NOMO-1 treated with DMSO at 0.1 percent for 48 hours (cell line): ENCODE data around the gene NPIPA1.
A peak's percentile ranks its signal among the peaks of the same experiment; 100 is the strongest.
"Not testable (repeated sequence)": the region's sequence is repeated elsewhere in the genome, so short reads cannot be mapped to it uniquely, and the experiment has no call there.

ENCODE experiments used
- DNase-seq: peaks from one replicate; lab custom pipeline; 2025; ENCODE audit not compliant: unreplicated experiment; lab: John Stamatoyannopoulos, UW

Gene NPIPA1

DNA sequence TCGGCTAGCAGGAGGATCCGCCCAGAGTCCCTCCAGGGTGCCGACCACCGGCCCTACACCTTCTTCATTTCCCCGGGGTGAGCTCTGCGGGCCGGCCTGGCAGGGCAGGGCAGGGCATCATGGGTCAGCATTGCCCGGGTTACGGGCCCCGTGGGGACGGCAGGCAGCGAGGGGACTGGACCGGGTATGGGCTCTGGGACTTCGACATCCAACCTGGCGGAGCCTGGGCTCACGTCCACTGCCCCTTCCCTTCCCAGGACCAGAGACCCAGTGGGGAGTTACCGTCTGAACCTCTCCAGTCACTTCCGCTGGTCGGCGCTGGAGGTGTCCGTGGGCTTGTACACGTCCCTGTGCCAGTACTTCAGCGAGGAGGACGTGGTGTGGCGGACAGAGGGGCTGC is 7.0 kb upstream of the NPIPA1 start:
- not testable (repeated sequence) for DNase-seq

DNA sequence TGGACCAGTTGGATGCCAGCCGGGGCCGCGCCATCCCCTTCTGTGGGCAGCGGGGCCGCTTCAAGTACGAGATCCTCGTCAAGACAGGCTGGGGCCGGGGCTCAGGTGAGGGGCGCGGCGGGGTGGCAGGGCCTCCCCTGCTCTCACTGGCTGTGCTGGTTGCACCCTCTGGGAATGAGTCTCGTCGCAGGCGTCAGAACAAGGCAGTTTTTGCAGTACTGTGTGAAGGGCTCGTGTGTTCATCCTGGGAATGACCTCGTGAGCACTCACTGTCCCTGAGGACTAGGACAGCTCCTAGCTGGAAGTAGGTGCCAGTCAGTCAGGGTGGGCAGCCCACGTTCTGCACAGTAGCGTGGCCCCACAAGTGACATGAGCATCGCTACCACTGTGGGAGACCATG is 6.3 kb upstream of the NPIPA1 start:
- DNase-seq: not testable (repeated sequence)

DNA sequence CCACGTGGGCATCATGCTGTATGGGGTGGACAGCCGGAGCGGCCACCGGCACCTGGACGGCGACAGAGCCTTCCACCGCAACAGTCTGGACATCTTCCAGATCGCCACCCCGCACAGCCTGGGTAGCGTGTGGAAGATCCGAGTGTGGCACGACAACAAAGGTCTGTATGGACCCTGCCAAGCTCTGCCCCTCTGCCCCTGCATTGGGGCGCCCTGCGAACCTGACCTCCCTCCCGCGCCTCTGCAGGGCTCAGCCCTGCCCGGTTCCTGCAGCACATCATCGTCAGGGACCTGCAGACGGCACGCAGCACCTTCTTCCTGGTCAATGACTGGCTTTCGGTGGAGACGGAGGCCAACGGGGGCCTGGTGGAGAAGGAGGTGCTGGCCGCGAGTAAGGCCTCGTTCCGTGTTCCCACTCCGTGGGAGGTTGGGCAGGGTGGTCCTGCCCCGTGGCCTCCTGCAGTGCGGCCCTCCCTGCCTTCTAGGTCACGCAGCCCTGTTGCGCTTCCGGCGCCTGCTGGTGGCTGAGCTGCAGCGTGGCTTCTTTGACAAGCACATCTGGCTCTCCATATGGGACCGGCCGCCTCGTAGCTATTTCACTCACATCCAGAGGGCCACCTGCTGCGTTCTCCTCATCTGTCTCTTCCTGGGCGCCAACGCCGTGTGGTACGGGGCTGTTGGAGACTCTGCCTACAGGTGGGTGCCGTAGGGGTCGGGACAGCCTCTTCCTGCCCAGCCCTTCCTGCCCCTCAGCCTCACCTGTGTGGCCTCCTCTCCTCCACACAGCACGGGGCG is 4.5 kb upstream of the NPIPA1 start:
- not testable (repeated sequence) for DNase-seq

DNA sequence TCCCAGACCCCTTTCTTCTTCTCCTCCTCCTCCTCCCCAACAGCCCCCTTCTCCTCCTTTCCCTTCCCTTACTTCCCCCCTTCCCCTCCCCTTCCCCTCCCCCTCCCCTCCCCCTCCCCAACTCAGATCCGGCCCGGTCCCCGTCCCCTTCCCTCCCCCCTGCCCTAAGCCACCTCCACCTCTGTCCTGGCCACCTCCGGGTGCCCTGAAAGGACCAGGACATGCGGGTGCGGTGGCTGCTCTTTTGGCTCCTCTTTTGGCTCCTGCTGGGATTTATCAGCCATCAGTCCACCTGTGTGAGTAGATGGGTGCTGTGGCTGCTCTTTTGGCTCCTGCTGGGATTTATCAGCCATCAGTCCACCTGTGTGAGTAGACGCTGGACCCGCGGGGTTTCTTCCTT is 751 bp downstream of the NPIPA1 start:
- not testable (repeated sequence) for DNase-seq

DNA sequence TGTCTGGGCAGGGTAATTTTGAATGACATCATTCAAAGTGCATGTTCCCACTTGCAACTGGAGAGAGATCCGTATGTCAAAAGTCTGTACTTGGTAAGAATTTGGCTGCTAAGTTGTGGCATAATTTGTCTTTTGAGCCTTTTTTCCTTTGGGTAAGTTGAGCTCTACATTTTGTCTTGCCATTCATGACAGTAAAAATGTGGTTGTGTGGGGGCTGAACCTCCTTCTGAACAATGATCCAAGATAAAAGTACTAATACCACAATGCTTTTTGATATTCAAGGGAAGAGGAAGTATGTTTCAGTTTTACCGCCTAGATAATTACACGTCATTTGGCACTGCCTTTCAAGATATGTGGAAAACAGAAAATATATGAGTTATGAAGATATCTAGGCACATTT is 5.4 kb downstream of the NPIPA1 start:
- DNase-seq: not testable (repeated sequence)

DNA sequence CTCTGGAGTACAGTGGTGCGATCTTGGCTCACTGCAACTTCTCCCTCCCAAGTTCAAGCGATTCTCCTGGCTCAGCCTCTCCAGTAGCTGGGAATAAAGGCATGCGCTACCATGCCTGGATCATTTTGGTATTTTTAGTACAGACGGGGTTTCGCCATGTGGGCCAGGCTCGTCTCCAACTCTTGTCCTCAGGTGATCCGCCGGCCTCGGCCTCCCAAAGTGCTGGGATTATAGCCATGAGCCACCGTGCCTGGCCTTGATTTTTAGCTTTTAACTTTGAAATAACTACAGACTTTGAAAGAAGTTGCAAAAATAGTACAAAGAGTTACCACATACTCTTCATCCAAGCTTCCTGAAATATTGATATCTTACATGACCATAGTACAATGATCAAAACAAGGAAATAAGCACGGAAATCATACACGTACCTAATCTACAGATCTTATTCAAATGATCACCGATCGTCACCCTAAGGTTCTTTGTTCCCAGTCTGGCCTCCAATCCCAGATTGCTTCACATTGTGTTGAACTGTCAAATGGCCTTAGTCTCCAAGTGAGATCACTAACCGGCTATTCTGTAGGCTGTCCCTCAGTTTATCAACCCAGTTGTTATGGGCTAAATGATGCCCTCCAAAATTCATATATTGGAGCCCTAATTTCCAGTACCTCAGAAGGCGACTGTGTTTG is 18.4 kb downstream of the NPIPA1 start:
- DNase-seq: peak; percentile 0

DNA sequence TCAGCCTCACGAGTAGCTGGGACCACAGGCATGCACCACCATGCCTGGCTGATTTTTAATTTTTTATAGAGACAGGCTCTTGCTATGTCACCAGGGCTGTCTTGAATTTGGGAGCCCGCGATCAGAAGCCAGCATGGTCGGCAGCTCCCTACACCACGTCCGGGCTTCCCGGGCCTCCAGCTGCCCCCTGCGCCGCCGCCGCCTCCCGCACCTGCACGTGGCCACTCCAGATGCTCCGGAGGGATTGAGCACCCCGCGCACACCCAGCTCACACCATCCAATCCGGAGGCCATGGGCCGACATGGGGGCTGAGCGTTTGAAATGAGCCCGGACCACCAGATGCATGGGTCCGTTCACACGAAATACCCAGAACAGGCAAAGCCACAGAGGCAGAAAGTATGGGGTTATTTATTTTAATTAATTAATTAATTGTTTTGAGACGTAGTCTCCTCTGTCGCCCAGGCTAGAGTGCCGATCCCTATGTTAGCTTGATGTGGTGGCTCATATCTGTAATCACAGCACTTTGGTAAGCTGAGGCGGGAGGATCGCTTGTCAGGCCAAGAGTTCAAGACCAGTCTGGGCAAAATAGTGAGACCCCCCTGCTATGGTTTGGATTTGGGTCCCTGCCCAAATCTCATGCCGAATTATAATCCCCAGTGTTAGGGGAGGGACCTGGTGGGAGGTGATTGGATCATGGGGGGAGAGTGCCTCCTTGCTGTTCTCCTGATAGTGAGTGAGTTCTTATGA is 20.5 kb downstream of the NPIPA1 start:
- DNase-seq: no peak

DNA sequence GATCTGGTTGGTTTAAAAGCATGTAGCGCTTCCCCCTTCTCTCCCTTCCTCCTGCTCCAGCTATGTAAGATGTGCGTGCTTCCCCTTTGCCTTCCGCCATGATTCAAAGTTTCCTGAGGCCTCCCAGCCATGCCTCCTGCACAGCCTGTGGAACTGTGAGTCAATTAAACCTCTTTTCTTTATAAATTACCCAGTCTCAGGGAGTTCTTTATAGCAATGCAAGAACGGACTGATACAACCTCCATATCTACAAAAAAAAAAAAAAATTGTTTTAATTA is 21.0 kb downstream of the NPIPA1 start:
- no peak for DNase-seq

DNA sequence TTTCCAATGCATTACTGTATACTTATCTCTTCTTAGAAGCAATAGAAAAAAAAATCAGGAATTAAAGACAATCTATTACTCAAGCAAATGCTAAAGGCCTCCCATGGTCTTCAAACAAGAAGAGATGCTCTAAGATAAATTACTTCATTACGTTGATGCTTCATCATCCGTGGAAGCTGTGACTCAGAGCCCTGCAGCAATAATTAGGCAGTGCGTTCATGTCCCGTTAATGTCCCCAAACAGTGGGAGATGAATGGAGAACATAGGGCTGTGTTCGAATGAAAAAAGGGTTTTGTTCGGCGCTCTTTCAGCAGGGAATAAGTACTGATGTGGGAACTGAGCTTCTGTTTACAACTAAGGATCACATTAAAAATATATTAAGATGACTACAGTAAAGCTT is 21.7 kb downstream of the NPIPA1 start:
- no peak for DNase-seq

DNA sequence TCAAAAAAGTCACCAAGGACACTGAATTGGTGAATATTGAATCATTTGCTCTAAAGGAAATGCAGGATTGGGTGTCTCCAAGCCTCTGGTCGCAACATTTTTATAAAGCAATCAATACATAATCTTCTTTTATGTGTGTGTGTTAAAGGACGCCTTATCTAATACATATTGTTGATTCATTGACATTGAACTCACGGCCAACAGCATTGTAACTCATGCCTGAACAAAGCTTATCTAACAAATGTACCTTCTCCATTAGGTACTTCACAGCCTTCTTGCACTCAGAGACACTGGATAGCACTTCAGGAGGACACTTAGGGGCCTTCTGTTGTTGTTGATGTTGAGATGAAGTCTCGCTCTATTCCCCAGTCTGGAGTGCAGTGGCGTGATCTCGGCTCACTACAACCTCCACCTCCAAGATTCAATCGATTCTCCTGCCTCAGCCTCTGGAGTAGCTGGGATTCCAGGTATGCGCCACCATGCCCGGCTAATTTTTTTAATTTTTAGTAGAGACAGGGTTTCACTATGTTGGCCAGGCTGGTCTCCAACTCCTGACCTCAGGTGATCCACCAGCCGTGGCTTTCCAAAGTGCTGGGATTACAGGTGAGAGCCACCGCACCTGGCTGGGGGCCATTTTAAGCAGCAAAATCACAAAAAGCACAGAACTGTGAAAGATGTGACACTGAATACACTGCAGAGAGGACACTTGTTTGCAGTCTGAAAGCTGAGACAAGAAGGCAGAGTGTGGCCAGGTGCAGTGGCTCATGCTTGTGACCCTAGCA is 24.4 kb downstream of the NPIPA1 start:
- no peak for DNase-seq

DNA sequence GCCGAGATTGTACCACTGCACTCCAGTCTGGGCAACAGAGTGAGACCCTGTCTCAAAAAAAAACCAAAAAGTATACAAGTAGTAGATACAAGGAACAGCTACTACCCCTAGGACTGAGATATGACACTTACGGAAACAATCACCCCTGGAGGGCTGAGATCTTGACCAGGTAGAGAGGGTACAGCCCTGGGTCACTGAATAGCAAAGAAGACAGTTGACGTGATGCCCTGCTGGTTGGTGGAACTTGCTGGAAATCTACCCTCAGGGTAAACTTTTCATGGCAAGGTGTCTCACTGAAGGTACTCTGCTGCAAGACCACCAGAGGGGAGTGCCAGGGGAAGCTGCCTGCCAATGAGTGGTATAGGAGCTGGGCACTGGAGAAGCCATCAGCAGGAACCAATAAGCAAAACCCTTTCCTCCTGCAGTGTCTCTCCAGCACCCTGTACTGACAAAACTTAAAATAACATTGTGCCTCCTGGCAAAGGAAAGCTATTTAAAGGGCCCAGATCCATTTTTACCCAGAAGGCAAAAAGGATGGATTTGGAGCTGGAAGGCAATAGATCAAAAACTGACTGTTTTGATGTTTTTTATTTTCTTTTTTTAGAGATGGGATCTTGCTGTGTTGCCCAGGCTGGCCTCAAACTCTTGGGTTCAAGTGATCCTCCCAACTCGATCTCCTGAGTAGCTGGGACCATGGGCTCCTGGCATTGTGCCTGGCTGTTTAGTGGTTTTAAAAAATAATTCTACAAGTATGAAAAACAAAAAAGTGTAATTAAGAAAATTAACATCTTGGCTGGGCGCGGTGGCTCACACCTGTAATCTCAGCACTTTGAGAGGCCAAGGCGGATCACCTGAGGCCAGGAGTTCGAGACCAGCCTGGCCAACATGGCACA is 26.3 kb downstream of the NPIPA1 start:
- DNase-seq: no peak

DNA sequence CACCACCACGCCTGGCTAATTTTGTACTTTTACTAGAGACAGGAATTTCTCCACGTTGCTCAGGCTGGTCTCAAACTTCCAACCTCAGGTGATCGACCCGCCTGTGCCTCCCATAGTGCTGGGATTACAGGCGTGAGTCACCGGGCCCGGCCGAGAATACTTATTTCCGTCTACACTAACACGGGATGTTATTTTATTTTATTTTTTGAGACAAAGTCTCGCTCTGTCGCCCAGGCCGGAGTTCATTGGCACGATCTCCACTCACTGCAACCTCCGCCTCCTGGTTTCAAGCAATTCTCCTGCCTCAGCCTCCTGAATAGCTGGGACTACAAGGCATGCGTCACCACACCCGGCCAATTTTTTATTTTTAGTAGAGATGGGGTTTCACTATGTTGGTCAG is 28.1 kb downstream of the NPIPA1 start:
- no peak for DNase-seq

DNA sequence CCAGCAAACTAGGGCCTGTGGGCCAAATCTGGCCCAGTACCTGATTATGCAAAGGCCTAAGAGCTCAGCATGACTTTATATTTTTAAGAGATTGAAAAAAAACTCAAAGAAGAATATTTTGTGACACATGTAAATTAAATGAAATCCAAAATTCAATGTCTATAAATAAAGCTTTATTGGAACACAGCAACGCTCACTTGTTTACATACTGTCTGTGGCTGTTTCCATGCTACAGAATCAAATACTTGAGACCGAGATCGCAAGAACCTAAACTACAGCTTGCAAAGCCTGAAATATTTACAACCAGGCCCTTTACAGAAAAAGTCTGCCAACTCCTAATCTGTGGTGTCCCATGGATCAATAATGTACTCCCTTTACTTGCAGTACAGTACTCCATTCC is 32.6 kb downstream of the NPIPA1 start:
- not testable (repeated sequence) for DNase-seq

DNA sequence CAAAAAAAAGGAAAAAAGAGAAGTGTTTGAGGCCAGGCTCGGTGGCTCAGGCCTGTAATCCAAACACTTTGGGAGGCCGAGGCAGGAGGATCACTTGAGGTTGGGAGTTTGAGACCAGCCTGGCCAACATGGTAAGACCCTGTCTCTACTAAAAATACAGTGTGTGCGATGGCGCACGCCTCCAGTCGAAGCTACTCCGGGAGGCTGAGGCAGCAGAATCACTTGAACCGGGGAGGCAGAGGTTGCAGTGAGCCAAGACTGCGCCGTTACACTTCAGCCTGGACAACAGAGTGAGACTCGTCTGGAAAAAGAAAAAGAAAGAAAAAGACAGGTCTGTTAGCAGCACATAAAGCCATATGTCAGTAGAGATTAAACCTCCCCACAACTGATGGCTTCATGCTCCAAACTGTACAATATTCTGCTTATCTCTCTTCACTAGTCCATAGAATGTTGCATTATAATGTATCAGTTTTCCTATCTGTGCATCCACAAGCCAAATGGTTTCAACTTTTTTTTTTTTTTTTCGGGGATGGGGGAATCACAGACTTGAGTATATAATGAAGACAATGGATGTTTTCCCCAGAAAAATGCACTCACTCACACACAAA is 34.5 kb downstream of the NPIPA1 start:
- not testable (repeated sequence) for DNase-seq

DNA sequence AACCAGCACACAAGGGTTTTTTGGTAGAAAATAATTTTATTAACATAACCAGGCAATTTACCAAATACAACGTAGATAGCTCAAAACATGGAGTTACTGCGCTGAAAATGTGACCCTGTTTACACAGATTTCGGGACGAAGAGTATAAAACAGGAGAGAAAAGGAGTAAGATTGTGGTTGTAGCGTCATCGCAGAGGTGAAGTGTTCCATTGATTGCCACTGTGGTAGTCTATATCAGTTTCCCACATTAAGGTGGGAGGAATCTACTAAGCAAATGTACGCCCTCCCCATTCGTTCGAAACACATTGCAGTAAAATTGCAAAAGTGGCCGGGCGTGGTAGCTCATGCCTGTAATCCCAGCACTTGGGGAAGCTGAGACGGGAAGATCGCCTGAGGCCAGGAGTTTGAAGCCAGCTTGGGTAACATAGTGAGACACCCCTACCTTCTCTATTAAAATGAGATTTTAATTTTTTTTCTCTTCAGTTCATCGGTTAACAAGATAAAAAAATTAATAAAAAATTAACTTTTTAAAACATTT is 36.6 kb downstream of the NPIPA1 start:
- not testable (repeated sequence) for DNase-seq

DNA sequence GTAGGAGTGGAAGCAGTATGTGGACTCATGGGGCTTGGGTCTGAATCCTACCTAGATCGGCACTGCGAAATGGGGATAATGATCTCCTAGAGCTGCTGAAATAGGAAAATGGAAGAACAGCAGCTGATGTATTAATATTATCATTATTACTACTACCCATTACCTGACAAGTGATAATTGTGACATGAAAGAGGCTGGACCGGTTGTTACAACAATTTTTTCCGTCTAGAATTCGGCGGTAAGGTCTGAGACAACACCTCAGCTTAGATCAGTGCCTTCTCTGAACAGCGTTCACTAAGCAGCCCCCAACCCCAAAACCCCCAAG is 37.0 kb downstream of the NPIPA1 start:
- not testable (repeated sequence) for DNase-seq

DNA sequence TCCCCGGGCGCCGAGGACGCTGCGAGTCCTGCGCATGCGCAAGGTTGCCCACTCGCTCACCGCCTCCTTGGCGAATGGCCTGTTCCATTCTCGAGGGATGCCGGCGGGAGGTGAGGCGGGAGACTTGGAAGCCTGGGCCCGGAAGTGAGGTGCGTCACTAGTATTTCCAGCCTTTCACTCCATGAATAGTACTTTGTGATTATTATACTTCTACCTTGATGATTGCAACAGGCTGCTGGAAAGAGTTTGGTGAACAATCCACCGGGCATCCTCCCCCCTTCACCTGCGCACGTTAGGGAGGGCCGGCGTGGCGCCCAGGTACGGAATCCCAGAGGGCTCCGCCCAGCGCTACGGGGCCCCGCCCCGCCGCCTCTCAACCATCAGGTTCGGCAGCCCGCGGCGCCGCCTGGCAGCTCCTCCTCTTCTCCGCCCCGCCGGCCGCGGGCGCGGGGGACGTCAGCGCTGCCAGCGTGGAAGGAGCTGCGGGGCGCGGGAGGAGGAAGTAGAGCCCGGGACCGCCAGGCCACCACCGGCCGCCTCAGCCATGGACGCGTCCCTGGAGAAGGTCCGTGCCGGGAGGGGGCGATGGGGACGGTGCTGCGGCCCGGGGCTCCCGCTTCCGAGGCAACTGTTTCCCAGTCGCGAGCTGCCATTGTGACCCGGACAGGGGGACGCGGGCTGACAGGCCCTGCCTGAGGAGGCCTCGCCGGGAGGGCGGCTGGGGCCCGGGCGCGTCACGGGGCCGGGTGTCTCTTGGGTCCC is 37.6 kb downstream of the NPIPA1 start, which contains the start of gene PDXDC1:
Gene PDXDC1 (plus strand): TSS at position 371 of the 762 bp plus-strand sequence. CDS start 174 bp downstream, at position 545.
- peak; percentile 86 for DNase-seq

DNA sequence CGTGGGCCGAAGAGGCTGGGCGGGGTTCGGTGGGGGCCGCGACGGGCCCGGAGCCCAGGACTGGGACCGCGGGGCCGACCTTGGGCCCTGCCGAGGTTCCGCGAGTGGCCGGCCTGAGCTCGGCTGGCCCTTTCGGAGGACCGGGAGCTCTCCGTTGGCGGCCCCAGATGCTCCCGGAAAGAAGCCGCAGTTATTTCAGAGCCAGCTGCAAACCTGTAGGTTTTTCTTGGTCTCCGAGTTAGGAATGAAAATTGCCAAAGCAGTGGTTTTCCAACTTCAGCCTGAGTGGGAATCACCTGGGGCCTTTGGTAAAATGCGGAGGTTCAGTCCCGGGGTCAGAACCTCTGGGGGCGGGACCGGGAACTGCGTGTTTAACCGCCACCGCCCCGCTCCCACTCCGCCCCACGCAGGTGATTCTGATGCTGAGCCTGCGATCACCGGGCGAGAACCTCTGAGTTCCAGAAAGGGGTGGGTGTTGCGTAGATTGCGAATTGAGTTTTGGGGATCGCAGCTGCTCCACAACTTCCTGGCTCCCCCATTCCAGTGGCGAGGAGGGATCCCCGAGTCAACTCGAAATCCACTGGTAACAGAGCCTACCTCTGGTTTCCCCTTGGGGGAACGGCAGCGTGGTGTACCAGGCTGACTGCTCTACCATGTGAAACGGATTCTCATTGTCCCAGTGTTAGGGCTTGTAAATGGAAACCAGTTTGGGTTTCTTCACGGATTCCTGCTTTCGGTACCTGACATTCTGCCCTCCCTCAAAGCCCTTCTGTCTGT is 38.4 kb downstream of the NPIPA1 start:
- peak; percentile 1 for DNase-seq
